Skeletal muscle satellite cell (primary cell): ENCODE results near the gene SCAPER.

Experiments used
- H3K27me3 ChIP-seq: 2 replicates; pipeline ENCODE4 v1.7.0; 2013; ENCODE audit warnings: low read length; ENCODE audit not compliant: control insufficient read depth, insufficient read depth
- H3K36me3 ChIP-seq: 2 replicates; pipeline ENCODE4 v1.7.0; 2013; ENCODE audit warnings: mild to moderate bottlenecking, control low read depth, low read length; ENCODE audit not compliant: insufficient read depth
- H3K4me1 ChIP-seq: 2 replicates; pipeline ENCODE4 v1.7.0; 2013; ENCODE audit warnings: low read length; ENCODE audit not compliant: control insufficient read depth, insufficient read depth
- H3K4me2 ChIP-seq: 2 replicates; pipeline ENCODE4 v1.7.0; 2013; ENCODE audit warnings: mild to moderate bottlenecking, low read length
- H3K4me3 ChIP-seq: 2 replicates; pipeline ENCODE4 v1.7.0; 2013; ENCODE audit warnings: low read length
- H3K9ac ChIP-seq: 2 replicates; pipeline ENCODE4 v1.7.0; 2013; ENCODE audit warnings: mild to moderate bottlenecking, low read depth, low read length, moderate library complexity
- H3K9me3 ChIP-seq: replicated peaks from 2 replicates; pipeline ENCODE4 v1.7.0; 2013; ENCODE audit warnings: mild to moderate bottlenecking, control low read depth, low read length

SCAPER gene

GRCh38 chr15:76663529-76663928 is 241.6 kb downstream of the SCAPER start:
- Histone ChIP-seq H3K9me3 (no peaks in the 10 kb centered on the region), H3K36me3 (no peaks in the 10 kb centered on the region), H3K4me1 (no peaks in the 10 kb centered on the region), H3K27me3 (no peaks in the 10 kb centered on the region), H3K4me2 (no peak overlapping the region), H3K4me3 (no peak overlapping the region), H3K9ac (no peak overlapping the region)

GRCh38 chr15:76648732-76649444 is 256.3 kb downstream of the SCAPER start:
- no peaks in the 10 kb centered on the region for H3K4me1 ChIP-seq
- no peak overlapping the region for H3K9ac ChIP-seq
- H3K27me3 ChIP-seq = no peaks in the 10 kb centered on the region
- no peak overlapping the region for H3K4me3 ChIP-seq
- H3K36me3 ChIP-seq = no peaks in the 10 kb centered on the region
- no peaks in the 10 kb centered on the region for H3K9me3 ChIP-seq
- H3K4me2 ChIP-seq = no peak overlapping the region

GRCh38 chr15:76647612-76648011 is 257.5 kb downstream of the SCAPER start:
- no peaks in the 10 kb centered on the region for H3K27me3 ChIP-seq
- H3K9ac ChIP-seq = no peak overlapping the region
- no peak overlapping the region for H3K4me3 ChIP-seq
- H3K4me2 ChIP-seq = no peak overlapping the region
- no peaks in the 10 kb centered on the region for H3K9me3 ChIP-seq
- H3K36me3 ChIP-seq = no peaks in the 10 kb centered on the region
- no peaks in the 10 kb centered on the region for H3K4me1 ChIP-seq

GRCh38 chr15:76644646-76645045 is 260.5 kb downstream of the SCAPER start:
- Histone ChIP-seq H3K27me3 (no peaks in the 10 kb centered on the region), H3K4me2 (no peak overlapping the region), H3K4me1 (no peaks in the 10 kb centered on the region), H3K4me3 (no peak overlapping the region), H3K9me3 (no peaks in the 10 kb centered on the region), H3K36me3 (no peaks in the 10 kb centered on the region), H3K9ac (no peak overlapping the region)

GRCh38 chr15:76642671-76643070 is 262.5 kb downstream of the SCAPER start:
- Histone ChIP-seq H3K4me3 (no peak overlapping the region), H3K9ac (no peak overlapping the region), H3K27me3 (no peaks in the 10 kb centered on the region), H3K36me3 (no peaks in the 10 kb centered on the region), H3K9me3 (no peaks in the 10 kb centered on the region), H3K4me1 (no peaks in the 10 kb centered on the region), H3K4me2 (no peak overlapping the region)

DNA sequence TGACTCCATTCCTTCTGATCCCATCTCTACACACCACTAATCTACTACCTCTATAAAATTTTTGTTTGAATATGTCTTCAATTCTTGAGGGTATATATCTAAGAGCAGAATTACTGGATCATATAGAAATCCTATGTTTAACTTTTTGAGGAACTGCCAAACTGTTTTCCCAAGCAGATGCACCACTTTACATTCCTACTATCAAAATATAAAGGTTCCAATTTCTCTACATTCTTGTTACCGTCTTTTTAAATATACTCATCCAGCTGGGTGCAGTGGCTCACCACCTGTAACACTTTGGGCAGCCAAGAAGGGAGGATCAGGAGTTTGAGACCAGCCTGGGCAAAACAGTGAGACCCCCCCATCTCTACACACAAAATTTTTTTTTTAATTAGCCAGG is 268.0 kb downstream of the SCAPER start:
- Histone ChIP-seq H3K4me3 (no peak overlapping the region), H3K4me2 (no peak overlapping the region), H3K4me1 (no peaks in the 10 kb centered on the region), H3K9me3 (peaks cover 6% of the 10 kb centered on the region), H3K9ac (no peak overlapping the region), H3K36me3 (no peaks in the 10 kb centered on the region), H3K27me3 (no peaks in the 10 kb centered on the region)

GRCh38 chr15:76636059-76636458 is 269.1 kb downstream of the SCAPER start:
- Histone ChIP-seq H3K9me3 (peaks cover 6% of the 10 kb centered on the region), H3K4me1 (no peaks in the 10 kb centered on the region), H3K4me3 (no peak overlapping the region), H3K4me2 (no peak overlapping the region), H3K36me3 (no peaks in the 10 kb centered on the region), H3K9ac (no peak overlapping the region), H3K27me3 (no peaks in the 10 kb centered on the region)

- Histone ChIP-seq H3K9ac (no peak overlapping the region), H3K9me3 (no peaks in the 10 kb centered on the region), H3K27me3 (no peaks in the 10 kb centered on the region), H3K4me3 (no peak overlapping the region), H3K4me1 (no peaks in the 10 kb centered on the region), H3K36me3 (no peaks in the 10 kb centered on the region), H3K4me2 (no peak overlapping the region)
Measured at GRCh38 chr15:76626611-76627010, 278.5 kb downstream of the SCAPER start.

GRCh38 chr15:76625267-76625666 is 279.9 kb downstream of the SCAPER start:
- Histone ChIP-seq H3K36me3 (no peaks in the 10 kb centered on the region), H3K27me3 (no peaks in the 10 kb centered on the region), H3K4me2 (no peak overlapping the region), H3K4me1 (no peaks in the 10 kb centered on the region), H3K9me3 (no peaks in the 10 kb centered on the region), H3K4me3 (no peak overlapping the region), H3K9ac (no peak overlapping the region)

GRCh38 chr15:76614725-76615124 is 290.4 kb downstream of the SCAPER start:
- Histone ChIP-seq H3K4me3 (no peak overlapping the region), H3K27me3 (no peaks in the 10 kb centered on the region), H3K4me1 (no peaks in the 10 kb centered on the region), H3K36me3 (no peaks in the 10 kb centered on the region), H3K9me3 (no peaks in the 10 kb centered on the region), H3K4me2 (no peak overlapping the region), H3K9ac (no peak overlapping the region)

DNA sequence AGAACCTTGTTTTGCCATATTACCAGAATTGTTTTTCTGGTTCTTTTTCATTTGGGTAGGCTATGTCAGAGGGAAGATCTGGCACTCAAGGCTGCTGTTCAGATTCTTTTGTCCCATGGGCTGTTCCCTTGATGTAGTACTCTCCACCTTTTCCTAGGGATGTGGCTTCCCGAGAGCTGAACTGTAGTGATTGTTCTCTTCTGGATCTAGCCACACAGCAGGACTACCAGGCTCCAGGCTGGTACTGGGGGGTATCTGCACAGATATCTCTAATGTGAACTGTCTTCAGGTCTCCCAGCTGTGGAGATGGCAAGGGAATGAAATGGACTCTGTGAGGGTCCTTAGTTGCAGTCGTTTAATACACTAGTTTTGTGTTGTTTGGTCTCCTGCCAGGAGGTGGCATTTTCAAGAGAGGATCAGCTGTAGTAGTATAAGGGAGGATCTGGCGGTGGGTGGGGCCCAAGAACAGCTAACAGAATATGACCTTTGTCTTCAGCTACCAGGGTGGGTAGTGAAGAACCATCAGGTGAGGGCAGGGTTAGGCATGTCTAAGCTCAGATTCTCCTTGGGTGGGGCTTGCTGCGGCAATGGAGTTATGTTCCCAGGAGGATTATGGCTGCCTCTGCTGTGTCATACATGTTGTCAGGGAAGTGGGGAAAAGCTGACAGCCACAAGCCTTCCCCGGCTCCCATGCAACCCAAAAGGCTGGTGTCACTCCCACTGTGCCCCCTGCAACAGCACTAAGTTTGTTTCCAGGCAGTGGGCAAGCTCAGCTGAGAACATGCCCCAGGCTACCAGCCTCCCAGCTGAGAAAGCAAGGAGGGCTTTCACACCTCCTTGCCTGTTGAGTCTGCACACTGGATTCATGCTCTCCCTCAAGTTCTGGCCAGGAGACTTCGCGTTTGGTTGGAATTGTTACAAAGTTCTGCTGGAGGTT is 316.1 kb downstream of the SCAPER start:
- Histone ChIP-seq H3K4me3 (no peak overlapping the region), H3K4me1 (no peaks in the 10 kb centered on the region), H3K27me3 (no peaks in the 10 kb centered on the region), H3K9ac (no peak overlapping the region), H3K36me3 (no peaks in the 10 kb centered on the region), H3K4me2 (no peak overlapping the region), H3K9me3 (no peaks in the 10 kb centered on the region)

- Histone ChIP-seq H3K9me3 (no peaks in the 10 kb centered on the region), H3K4me1 (no peaks in the 10 kb centered on the region), H3K4me3 (no peak overlapping the region), H3K9ac (no peak overlapping the region), H3K36me3 (no peaks in the 10 kb centered on the region), H3K27me3 (no peaks in the 10 kb centered on the region), H3K4me2 (no peak overlapping the region)
Measured at GRCh38 chr15:76585576-76585897, 319.6 kb downstream of the SCAPER start.
